ENCODE data around the gene GPR158.
"Not testable (repeated sequence)": the region's sequence is repeated elsewhere in the genome, so short reads cannot be mapped to it uniquely, and the experiment has no call there.

GPR158 gene, protein sequence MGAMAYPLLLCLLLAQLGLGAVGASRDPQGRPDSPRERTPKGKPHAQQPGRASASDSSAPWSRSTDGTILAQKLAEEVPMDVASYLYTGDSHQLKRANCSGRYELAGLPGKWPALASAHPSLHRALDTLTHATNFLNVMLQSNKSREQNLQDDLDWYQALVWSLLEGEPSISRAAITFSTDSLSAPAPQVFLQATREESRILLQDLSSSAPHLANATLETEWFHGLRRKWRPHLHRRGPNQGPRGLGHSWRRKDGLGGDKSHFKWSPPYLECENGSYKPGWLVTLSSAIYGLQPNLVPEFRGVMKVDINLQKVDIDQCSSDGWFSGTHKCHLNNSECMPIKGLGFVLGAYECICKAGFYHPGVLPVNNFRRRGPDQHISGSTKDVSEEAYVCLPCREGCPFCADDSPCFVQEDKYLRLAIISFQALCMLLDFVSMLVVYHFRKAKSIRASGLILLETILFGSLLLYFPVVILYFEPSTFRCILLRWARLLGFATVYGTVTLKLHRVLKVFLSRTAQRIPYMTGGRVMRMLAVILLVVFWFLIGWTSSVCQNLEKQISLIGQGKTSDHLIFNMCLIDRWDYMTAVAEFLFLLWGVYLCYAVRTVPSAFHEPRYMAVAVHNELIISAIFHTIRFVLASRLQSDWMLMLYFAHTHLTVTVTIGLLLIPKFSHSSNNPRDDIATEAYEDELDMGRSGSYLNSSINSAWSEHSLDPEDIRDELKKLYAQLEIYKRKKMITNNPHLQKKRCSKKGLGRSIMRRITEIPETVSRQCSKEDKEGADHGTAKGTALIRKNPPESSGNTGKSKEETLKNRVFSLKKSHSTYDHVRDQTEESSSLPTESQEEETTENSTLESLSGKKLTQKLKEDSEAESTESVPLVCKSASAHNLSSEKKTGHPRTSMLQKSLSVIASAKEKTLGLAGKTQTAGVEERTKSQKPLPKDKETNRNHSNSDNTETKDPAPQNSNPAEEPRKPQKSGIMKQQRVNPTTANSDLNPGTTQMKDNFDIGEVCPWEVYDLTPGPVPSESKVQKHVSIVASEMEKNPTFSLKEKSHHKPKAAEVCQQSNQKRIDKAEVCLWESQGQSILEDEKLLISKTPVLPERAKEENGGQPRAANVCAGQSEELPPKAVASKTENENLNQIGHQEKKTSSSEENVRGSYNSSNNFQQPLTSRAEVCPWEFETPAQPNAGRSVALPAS (N-terminal part only)

DNA sequence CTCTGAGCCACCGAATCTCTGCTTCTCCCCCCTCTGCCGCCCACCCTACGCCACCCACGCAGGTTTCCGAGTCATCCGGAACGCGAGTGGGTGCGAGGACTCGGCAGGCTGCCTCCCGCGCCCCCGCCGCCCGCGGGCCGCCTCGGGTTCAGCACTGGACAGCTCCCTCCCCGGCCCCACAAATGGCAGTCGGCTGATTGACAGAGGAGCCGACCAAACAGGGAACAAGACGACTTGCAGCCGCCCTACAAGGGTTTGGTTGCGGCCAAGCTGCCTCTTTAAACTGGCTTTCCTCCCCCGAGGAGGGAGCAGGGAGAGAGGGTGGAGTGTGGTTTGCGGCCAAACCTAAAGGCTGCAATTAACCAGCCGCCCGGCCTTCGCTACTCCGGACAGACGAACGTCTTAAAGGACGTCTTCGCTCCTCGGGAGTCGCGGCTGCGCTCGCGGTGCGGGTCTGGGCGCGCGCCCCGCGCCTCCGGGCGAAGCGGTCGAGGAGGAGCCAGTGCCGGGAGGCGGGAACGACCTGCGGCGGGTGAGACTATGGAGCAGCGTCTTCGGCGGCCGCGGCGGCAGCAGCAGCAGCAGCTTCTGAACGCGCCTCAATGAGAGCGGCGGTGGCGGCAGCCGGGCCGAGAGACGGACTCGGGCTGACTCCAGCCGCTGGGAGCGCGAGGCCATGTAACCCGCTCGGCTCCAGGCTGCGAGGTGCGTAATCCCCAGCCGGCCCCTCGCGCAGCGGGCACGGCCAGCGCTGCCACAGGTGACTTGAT is at the start of gene GPR158:
GPR158 (plus strand) TSS at position 541 of the 770 bp plus-strand sequence. CDS start 420 bp downstream, outside the sequence.
- DNase-seq (ENCODE audit: low read depth in 2 of 2), result peak; percentile 88

DNA sequence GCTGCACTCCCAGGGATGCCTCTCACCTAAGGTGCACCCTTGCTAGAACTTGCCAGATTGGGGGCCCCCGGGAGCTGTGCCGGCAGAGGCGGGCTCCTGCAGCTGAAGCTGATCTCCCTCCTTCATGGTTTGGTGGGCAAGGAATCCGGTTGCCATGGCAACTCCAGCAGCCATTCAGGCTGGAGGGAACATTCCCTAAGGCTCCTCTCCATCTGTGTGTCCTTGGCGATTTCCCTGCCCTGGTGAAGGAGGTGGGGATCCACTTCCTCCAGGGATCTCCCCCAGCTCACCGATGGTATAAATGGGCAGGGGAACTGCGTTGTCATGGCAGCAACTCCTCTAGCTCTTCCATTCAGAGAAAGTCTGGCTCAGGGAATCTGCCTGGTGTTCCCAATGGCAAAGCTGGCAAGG is 49.6 kb upstream of the GPR158 start:
- no peak for DNase-seq (ENCODE audit: low read depth in 2 of 2)

DNA sequence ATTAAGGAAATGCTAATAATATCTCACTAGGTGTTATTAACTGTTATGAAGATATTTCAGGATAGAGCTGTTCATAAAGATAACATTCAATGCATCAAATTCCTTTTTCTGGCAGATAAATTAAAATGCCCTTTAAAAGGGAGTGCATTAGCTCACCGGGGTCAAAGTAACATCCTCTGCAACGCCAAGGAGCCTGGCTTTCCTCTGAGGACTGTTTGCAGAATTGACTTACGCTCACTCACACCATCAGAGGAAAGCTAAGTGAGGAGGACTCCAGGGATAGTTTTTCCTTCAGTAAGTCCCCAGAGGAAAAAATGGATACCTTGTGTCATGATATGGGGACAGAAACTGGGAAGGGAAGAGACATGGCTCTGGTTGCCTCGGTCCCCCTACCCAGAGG is 45.2 kb upstream of the GPR158 start:
- DNase-seq (ENCODE audit: low read depth in 2 of 2), result no peak

DNA sequence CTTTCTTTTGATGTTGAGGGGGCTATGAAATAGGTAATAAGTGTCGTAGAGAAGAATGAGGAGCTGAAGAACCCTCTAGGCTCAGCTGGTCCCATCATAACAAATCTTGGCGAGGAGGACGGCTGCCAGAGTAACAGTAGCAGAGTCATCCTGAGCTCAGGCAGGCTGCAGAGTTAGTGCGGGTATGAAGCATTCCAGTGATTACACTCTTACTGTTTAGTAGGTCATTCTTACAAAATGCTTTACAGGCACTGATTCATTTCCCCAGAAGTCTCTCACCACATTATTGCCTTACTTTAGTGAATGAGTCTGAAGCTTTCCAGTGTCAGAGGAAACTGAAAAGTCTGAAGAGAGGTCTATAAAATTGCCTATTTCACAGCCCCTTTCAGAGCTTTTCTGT is 43.9 kb upstream of the GPR158 start:
- no peak for DNase-seq (ENCODE audit: low read depth in 2 of 2)

DNA sequence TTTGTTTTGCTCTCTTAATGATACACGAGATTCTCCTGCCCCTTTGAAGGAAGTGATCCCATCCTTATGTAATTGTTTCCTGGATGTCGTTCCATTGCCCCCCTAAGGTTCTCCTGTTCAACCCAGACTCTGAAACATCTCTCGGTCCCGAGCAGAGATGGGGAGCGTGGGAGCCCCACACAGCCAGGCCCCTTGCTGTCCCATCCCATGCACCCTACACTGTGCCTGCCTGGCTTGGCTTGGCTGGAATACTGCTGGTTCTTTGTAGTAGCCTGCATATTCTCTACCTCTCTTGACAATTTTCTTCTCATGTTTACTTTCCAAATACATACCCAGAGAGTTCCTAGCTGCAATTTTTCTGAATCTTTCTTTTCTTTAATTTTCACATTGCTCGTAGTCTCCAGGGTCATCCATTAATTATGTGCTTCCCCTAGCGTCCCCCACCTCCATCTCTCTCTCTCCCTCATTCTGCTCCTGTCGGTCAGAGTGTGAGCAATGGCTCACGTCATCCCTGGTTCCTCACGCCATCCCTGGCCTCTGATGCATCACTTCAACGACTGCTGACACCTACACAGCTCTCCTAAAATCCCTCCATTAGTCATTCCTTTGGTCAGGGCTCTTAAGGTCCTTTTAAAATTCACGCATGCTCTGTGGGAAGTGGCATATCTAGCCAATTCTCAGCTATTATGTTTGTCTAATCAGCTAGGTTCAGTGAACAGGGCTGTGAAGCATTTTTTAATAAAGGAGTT is 32.5 kb upstream of the GPR158 start:
- no peak for DNase-seq (ENCODE audit: low read depth in 2 of 2)

DNA sequence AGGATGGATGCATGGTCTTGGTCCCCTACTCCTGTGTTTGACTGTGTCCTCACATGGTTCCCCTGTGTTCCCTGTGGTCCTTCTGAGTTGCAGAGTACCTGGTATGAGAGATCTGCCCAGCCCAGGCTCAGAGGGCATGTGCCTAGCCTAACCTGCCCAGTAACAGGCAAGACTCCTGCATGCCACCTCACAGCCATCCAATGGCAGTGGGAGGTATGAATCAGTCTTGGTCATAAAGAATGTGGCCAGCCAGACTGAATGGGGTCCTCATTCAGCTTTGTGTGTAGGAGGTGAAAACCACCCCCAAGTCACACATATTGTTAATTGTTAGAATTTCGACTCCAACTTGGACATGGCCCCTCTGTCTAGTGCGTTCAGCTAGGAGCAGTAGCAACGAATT is 17.2 kb upstream of the GPR158 start:
- no peak for DNase-seq (ENCODE audit: low read depth in 2 of 2)

DNA sequence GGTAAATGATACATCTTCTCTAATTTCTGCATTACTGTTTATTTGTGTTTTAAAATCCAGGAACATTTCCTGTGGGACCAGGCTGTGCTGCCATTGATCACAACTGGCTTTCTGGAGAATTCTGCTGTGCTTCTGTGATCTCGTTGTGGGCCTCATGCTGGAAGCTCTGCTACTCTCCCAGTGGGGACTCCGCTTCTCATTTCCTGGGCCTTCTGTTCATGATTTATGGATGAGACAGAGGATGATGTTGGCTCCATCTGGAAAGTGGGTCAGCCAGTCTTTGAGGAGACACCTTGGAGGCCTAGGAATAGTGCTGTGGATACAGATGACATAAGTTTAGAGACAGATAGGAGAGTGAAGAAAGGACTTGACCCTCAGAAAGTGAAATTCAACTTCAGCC is 15.2 kb upstream of the GPR158 start:
- DNase-seq (ENCODE audit: low read depth in 2 of 2), result no peak

DNA sequence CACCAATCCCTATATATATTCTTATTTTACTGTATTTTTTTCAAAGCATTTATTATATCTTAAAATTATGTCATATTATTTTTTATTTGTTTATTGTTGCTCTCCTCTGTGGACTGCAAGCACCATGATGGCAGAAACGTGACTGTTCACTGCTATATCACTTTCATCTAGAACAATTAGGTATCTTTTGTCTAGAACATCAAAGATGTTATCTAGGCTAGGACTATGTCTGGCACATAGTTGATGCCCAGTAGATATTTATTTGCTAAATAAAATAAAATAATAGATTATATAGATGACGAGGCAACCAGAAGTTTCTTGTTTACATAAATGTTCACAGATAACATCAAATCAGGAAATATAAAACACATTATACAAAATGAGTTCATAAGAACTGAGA is 12.4 kb upstream of the GPR158 start:
- no peak for DNase-seq (ENCODE audit: low read depth in 2 of 2)

DNA sequence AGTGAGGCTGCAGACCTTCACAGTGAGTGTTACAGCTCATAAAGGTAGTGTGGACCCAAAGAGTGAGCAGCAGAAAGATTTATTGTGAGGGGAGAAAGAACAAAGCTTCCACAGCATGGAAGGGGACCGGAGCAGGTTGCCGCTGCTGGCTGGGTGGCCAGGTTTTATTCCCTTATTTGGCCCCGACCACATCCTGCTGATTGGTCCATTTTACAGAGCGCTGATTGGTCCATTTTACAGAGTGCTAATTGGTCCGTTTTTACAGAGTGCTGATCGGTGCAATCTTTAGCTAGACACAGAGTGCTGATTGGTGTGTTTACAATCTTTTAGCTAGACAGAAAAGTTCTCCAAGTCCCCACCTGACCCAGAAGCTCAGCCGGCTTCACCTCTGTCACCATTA is 11.3 kb upstream of the GPR158 start:
- not testable (repeated sequence) for DNase-seq (ENCODE audit: low read depth in 2 of 2)

DNA sequence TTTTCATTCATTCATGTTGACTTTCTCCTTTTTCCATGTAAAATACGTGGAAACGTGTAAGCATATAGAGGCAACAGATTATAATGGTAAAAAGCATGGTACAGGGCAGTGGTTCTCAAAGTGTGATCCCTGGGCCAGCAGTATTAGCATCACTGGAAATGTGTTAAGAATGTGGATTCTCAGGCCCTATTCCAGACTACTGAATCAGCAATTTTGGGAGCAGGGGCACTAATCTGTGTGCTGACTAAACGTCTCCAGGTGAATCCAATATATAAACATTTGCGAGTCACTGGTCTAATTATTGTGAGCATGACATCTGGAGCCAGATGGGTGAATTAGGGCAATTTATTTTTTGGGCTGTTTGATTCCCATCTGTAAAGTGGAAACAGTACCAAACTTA is 5.1 kb upstream of the GPR158 start:
- DNase-seq (ENCODE audit: low read depth in 2 of 2), result no peak

DNA sequence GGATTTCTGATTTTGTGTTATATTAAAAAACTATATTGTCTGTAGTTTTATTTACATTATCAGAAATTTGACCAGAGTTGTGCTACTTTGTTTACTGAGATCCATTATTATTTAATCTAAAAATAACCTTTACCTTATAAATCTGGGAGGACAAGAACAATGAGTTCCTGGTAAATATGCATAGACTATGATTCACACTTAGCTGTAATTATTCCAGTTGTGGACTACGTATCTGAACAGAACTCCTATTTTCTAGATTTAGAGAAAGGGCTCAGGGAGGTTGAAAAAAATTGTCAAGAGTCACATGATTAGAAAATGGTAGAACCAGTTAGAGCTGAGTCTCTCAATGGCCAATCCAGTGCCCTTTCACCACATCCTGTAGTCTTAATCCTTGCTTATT is 4.2 kb upstream of the GPR158 start:
- DNase-seq (ENCODE audit: low read depth in 2 of 2), result no peak

DNA sequence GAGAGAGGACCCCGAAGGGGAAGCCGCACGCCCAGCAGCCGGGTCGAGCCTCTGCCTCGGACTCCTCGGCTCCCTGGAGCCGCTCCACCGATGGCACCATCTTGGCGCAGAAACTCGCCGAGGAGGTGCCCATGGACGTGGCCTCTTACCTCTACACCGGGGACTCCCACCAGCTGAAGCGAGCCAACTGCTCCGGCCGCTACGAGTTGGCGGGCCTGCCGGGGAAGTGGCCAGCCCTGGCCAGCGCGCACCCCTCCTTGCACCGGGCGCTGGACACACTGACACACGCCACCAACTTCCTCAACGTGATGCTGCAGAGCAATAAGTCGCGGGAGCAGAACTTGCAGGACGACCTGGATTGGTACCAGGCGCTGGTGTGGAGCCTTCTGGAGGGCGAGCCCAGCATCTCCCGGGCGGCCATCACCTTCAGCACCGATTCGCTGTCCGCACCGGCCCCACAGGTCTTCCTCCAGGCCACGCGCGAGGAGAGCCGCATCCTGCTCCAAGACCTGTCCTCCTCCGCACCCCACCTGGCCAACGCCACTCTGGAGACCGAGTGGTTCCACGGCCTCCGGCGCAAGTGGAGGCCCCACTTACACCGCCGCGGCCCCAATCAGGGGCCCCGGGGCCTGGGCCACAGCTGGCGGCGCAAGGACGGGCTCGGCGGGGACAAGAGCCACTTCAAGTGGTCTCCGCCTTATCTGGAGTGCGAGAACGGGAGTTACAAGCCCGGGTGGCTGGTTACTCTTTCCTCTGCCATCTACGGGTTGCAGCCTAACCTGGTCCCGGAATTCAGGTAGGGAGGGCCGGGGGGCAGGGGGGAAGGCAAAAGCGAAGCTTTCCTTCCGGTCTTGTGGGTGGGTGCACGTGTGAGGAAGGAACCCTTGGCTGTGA is 973 bp downstream of the GPR158 start:
- no peak for DNase-seq (ENCODE audit: low read depth in 2 of 2)

DNA sequence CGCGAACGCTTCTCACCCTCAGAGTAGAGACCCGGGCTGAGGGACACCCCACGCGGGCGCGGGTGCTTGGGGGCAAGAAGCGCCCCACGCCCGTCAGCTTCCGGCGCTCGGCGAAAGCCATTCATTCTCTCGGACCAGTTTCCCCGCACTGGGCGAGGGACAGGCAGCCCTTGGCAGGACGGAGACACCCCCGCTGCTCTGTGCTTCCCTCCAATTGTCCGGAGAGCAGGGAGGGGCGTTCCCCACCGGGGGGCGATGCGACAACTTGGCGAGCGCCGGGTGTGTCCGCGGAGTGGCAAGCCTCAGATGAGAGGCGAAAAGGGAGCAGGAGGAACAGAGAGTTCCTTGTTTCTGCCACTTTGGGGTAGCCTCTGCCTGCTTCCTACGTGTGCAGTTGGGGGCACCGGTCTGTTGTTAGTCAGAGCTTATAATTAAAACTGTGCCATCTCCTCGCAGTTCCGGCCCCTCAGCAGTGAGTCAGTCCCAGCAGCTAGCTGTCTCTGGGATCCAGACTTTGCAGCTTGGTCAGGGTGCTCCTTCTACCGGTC is 1.7 kb downstream of the GPR158 start:
- no peak for DNase-seq (ENCODE audit: low read depth in 2 of 2)

DNA sequence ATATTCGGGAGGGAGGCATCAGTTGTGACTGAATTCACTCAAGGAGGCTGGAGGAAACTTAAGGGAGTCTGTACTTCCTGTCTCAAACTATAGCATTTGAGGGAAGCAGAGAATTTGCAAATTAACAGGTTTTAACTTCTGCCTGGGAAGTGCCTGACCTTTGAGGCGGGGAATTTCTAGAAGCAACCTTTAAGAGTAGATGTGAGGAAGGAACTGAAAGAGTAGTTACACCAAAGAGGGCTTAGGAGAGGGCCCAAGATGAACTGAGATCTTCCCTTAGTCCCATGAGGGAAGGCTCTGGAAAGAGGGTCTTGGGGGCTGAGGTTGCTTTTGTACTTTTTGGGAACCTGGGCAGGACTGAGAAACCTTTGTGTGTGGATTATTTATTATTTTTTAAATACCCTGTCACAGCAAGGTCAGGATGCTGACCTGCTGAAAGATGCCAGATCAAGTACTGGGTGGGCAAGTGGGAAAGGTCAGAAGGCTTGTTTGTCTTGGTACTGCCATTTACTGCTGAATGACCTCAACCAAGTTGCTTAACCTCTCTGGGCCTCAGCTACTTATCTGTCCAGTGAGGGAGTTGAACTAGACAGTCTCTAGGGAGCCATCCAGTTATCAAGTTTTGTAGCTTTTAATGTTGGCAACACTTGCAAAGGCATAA is 2.4 kb downstream of the GPR158 start:
- no peak for DNase-seq (ENCODE audit: low read depth in 2 of 2)

DNA sequence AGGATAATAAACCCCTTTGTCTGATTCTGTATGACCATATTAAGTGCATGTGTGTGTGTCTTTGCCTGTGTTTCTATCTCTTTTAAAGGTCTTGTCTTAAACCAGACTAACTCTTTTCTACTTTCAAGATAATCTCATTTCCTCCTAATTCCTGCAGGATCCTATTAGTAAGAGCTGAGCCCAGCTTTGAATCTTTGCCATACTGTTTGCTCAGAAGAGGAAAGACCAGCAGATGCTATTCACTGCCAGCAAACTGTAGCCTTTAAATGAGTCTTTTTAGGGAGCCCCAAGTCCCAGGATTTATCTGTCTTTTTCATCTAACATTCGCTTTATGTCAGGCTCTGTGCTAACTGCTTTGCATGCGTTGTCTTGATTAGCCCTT is 2.9 kb downstream of the GPR158 start:
- DNase-seq (ENCODE audit: low read depth in 2 of 2), result no peak

DNA sequence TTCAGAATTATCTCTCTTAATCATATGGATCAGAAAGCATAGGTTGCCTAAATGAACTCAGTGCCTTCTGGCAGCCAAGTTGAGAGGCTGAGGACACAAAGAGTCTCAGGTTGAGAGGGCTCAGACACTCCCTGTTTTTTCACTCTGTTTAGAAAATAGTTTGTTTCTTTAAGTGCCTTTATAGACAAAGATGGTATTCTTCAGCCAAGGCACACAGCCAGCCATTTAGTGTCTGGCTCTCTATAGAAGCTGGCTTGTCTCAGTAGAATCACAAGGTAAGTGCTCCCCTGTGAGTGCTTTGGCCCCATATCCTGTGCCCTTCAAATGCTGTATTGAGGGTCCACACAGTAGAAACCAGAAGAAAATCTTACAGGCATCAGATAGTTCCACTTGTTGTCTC is 3.6 kb downstream of the GPR158 start:
- DNase-seq (ENCODE audit: low read depth in 2 of 2), result no peak

DNA sequence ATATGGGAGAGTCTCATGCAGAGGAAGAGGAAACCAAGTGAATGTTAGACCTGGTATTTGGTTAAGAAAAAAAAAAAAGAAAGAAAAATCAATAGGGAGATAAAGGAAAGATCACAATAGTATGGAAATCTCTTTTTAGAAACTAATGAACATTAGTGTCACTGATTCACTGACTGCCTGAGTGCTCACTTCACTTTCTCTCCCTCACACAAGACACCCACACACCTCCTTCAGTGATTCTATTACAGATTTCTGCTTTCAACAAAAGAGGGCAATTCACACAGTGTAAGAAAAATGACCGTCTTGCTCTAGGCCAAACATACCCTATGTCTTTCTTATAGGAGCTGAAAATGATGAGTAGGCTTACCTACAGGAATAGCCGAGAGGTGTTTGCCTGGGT is 6.0 kb downstream of the GPR158 start:
- no peak for DNase-seq (ENCODE audit: low read depth in 2 of 2)

DNA sequence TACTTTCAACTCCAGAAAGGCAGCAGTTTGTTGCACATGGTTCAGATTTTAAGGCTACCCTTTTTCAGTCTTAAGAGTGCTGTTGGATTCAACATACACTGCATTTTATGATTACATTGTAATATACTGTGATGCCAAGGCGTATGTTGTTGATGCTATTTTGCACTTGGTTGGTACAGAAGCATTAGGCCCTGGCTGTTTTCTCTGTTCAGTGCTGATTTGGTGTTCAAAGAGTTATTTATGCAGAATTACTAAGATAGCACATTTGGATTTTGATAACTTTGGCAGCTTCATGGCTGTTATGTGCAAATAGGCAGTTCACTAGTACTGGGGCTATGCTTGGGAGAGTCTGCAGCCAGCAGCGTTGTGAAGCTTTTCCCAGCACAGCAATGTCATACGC is 7.8 kb downstream of the GPR158 start:
- DNase-seq (ENCODE audit: low read depth in 2 of 2), result no peak
